Gastroesophageal sphincter (tissue), 3 donors: ENCODE measurements around the gene CPHXL2.

ENCODE experiments used
- CTCF ChIP-seq, 4 experiments: fragments of 200-600 bp in 2 of 4; fragments of 450-650 bp in 2 of 4; sonication (generic) in 1 of 4; IDR thresholded peaks; one replicate each; pipeline ENCODE4 v1.5.1; 2017 to 2019; ENCODE audit warnings: antibody characterized with exemption in 4 of 4, mild to moderate bottlenecking in 2 of 4, moderate library complexity in 2 of 4
- EP300 ChIP-seq: sonication (generic); formaldehyde crosslinking; IDR thresholded peaks from one replicate; pipeline ENCODE4 v1.6.1; 2017; ENCODE audit warnings: antibody characterized with exemption, mild to moderate bottlenecking
- POLR2AphosphoS5 ChIP-seq: sonication (generic); formaldehyde crosslinking; IDR thresholded peaks from one replicate; pipeline ENCODE4 v1.6.1; 2017; ENCODE audit warnings: antibody characterized with exemption

- TF ChIP-seq CTCF (IDR thresholded peaks at IDR 0.05): no peak
- no peak for TF ChIP-seq POLR2AphosphoS5
- no peak for TF ChIP-seq EP300
Measured at GRCh38 chr16:75676909-75677308, at the start of gene CPHXL2.
